Gastrocnemius medialis (tissue), 4 donors: Measurements from ENCODE around the gene DNAJB14.

Experiments
- CTCF ChIP-seq, 5 experiments: fragments of 450-650 bp in 3 of 5; fragments of 200-600 bp in 2 of 5; sonication (generic) in 2 of 5; IDR thresholded peaks in 4 of 5; conservative IDR thresholded peaks in 1 of 5; 1 replicate in 4 of 5; 2 replicates in 1 of 5; pipeline ENCODE4 v1.5.1; 2016 to 2019; ENCODE audit warnings: antibody characterized with exemption in 5 of 5, mild to moderate bottlenecking in 3 of 5, moderate library complexity in 3 of 5
- POLR2A ChIP-seq, 2 donors: fragments of 450-650 bp; IDR thresholded peaks; one replicate each; pipeline ENCODE4 v1.6.1; 2017; ENCODE audit warnings: antibody characterized with exemption in 2 of 2, mild to moderate bottlenecking in 2 of 2, moderate library complexity in 2 of 2

- TF ChIP-seq CTCF (IDR thresholded peaks at IDR 0.05 in 4 of 5, conservative IDR thresholded peaks at IDR 0.05 in 1 of 5) (no peak), POLR2A (IDR thresholded peaks at IDR 0.05) (no peak)
Observed at GRCh38 chr4:99979872-99980271, 33.5 kb upstream of the DNAJB14 start.
